Measurements from ENCODE around the gene SLC4A9. TPM values are rescaled to one million over a fixed set of nuclear protein-coding genes. Genes with fewer than 3 reads are reported as not detected.
"Not testable (repeated sequence)": the region's sequence is repeated elsewhere in the genome, so short reads cannot be mapped to it uniquely, and the experiment has no call there.

Gene SLC4A9
- total RNA-seq, 1 donor from 2014 or later = 0.32 TPM

- no peak overlapping the region for H3K4me3 ChIP-seq
- H3K27ac ChIP-seq = no peak overlapping the region
- DNase-seq (no peak), ATAC-seq (no peak)
- H3K27me3 ChIP-seq (ENCODE audit: low read depth) = no peaks in the 10 kb centered on the region
- no peak for TF ChIP-seq CTCF (IDR thresholded peaks at IDR 0.05)
- H3K36me3 ChIP-seq = peaks cover 13% of the 10 kb centered on the region
- no peaks in the 10 kb centered on the region for H3K9me3 ChIP-seq
- intact Hi-C loops (cut with DNase I) = no loop called here
- H3K4me1 ChIP-seq = peaks cover 31% of the 10 kb centered on the region
Measured at GRCh38 chr5:140417235-140417634, 57.2 kb downstream of the SLC4A9 start.

- peaks cover 19% of the 10 kb centered on the region for H3K4me1 ChIP-seq
- no peaks in the 10 kb centered on the region for H3K9me3 ChIP-seq
- DNase-seq (no peak), ATAC-seq (no peak)
- no peaks in the 10 kb centered on the region for H3K27me3 ChIP-seq (ENCODE audit: low read depth)
- no peak for TF ChIP-seq CTCF (IDR thresholded peaks at IDR 0.05)
- no peak overlapping the region for H3K4me3 ChIP-seq
- intact Hi-C loops (cut with DNase I) = no loop called here
- no peak overlapping the region for H3K27ac ChIP-seq
- peaks cover 8% of the 10 kb centered on the region for H3K36me3 ChIP-seq
Measured at GRCh38 chr5:140418862-140419520, 59.0 kb downstream of the SLC4A9 start.

- intact Hi-C loops (cut with DNase I) = no loop called here
Measured at GRCh38 chr5:140420226-140420570, 60.2 kb downstream of the SLC4A9 start.

GRCh38 chr5:140420665-140421361, 60.8 kb downstream of the SLC4A9 start:
- no peak for DNase-seq
- H3K27me3 ChIP-seq (ENCODE audit: low read depth) = no peaks in the 10 kb centered on the region
- no peaks in the 10 kb centered on the region for H3K36me3 ChIP-seq
- intact Hi-C loops (cut with DNase I) = no loop called here
- TF ChIP-seq CTCF (IDR thresholded peaks at IDR 0.05) = no peak
- no peak for ATAC-seq
- H3K4me1 ChIP-seq = peaks cover 24% of the 10 kb centered on the region
- H3K4me3 ChIP-seq = no peak overlapping the region
- H3K9me3 ChIP-seq = no peaks in the 10 kb centered on the region
- no peak overlapping the region for H3K27ac ChIP-seq

More at GRCh38 chr5:140420226-140420570, 60.2 kb downstream of the SLC4A9 start:
- no peak for DNase-seq
- peaks cover 5% of the 10 kb centered on the region for H3K36me3 ChIP-seq
- H3K4me3 ChIP-seq = no peak overlapping the region
- H3K27ac ChIP-seq = no peak overlapping the region
- peaks cover 21% of the 10 kb centered on the region for H3K4me1 ChIP-seq
- no peak for TF ChIP-seq CTCF (IDR thresholded peaks at IDR 0.05)
- no peak for ATAC-seq
- no peaks in the 10 kb centered on the region for H3K27me3 ChIP-seq (ENCODE audit: low read depth)
- no peaks in the 10 kb centered on the region for H3K9me3 ChIP-seq

- peaks cover 24% of the 10 kb centered on the region for H3K4me1 ChIP-seq
- H3K36me3 ChIP-seq; H3K27me3 ChIP-seq (ENCODE audit: low read depth); DNase-seq; intact Hi-C loops (cut with DNase I); H3K27ac ChIP-seq; ATAC-seq; H3K4me3 ChIP-seq; H3K9me3 ChIP-seq: not testable (repeated sequence)
Measured at GRCh38 chr5:140421375-140421774, 61.4 kb downstream of the SLC4A9 start.

GRCh38 chr5:140423609-140424008, 63.6 kb downstream of the SLC4A9 start:
- H3K4me3 ChIP-seq = no peak overlapping the region
- H3K9me3 ChIP-seq = no peaks in the 10 kb centered on the region
- H3K27ac ChIP-seq = no peak overlapping the region
- peaks cover 22% of the 10 kb centered on the region for H3K4me1 ChIP-seq
- no peak for DNase-seq
- H3K36me3 ChIP-seq = no peaks in the 10 kb centered on the region
- ATAC-seq = no peak
- H3K27me3 ChIP-seq (ENCODE audit: low read depth) = no peaks in the 10 kb centered on the region
- TF ChIP-seq CTCF (IDR thresholded peaks at IDR 0.05) = no peak
- intact Hi-C loops (cut with DNase I) = no loop called here

All from lower lobe of right lung (tissue), 2 donors.